SK-N-SH treated with all-trans-retinoic acid at 6 μM for 48 hours (cell line): ENCODE results near the gene OR8G1.

Experiments
- ATAC-seq: fragments of 200-7000 bp; cut with Tn5 transposase; 3 replicates; pipeline ENCODE4 v1.9.1; 2020; ENCODE audit warnings: mild to moderate bottlenecking, moderate library complexity
- ARNTL ChIP-seq: fragments of 450-650 bp; formaldehyde crosslinking; IDR thresholded peaks from 2 replicates; pipeline ENCODE4 v1.5.0; 2020; ENCODE audit warnings: low read depth, mild to moderate bottlenecking, moderate library complexity, borderline replicate concordance
- BACH2 ChIP-seq: fragments of 250-450 bp; sonication (Bioruptor Pico); IDR thresholded peaks from 2 replicates; pipeline ENCODE4 v1.9.0; 2021; ENCODE audit warnings: mild to moderate bottlenecking, borderline replicate concordance
- CREB5 ChIP-seq: fragments of 250-450 bp; sonication (Bioruptor Pico); IDR thresholded peaks from 2 replicates; pipeline ENCODE4 v1.5.1; 2020; ENCODE audit warnings: low read depth, mild to moderate bottlenecking, moderate library complexity
- CSDC2 ChIP-seq: fragments of 250-450 bp; sonication (Bioruptor Pico); IDR thresholded peaks from 2 replicates; pipeline ENCODE4 v1.5.0; 2020; ENCODE audit warnings: mild to moderate bottlenecking, moderate library complexity
- ESRRG ChIP-seq: fragments of 250-450 bp; sonication (Bioruptor Pico); IDR thresholded peaks from 2 replicates; pipeline ENCODE4 v1.6.1; 2021; ENCODE audit warnings: mild to moderate bottlenecking
- GLIS3 ChIP-seq: fragments of 250-450 bp; sonication (Bioruptor Pico); IDR thresholded peaks from 2 replicates; pipeline ENCODE4 v1.5.0; 2020; ENCODE audit warnings: mild to moderate bottlenecking, moderate library complexity
- ISL1 ChIP-seq: fragments of 250-450 bp; sonication (Bioruptor Pico); IDR thresholded peaks from 2 replicates; pipeline ENCODE4 v2.1.2; 2022; ENCODE audit warnings: mild to moderate bottlenecking, moderate library complexity
- OSR1 ChIP-seq: fragments of 250-450 bp; sonication (Bioruptor Pico); IDR thresholded peaks from 2 replicates; pipeline ENCODE4 v1.8.0; 2022; ENCODE audit warnings: moderate library complexity, mild to moderate bottlenecking, inconsistent platforms
- PATZ1 ChIP-seq: fragments of 250-450 bp; sonication (Bioruptor Pico); IDR thresholded peaks from 2 replicates; pipeline ENCODE4 v1.8.0; 2020; ENCODE audit warnings: mild to moderate bottlenecking, moderate library complexity, borderline replicate concordance
- POU6F1 ChIP-seq: fragments of 250-450 bp; sonication (Bioruptor Pico); IDR thresholded peaks from 2 replicates; pipeline ENCODE4 v1.8.0; 2021; ENCODE audit warnings: low read depth, mild to moderate bottlenecking, moderate library complexity, borderline replicate concordance
- PPARA ChIP-seq: fragments of 250-450 bp; sonication (Bioruptor Pico); IDR thresholded peaks from 2 replicates; pipeline ENCODE4 v1.5.0; 2020; ENCODE audit warnings: mild to moderate bottlenecking, borderline replicate concordance
- RARB ChIP-seq: fragments of 250-450 bp; sonication (Bioruptor Pico); IDR thresholded peaks from 2 replicates; pipeline ENCODE4 v1.8.0; 2021; ENCODE audit warnings: mild to moderate bottlenecking, moderate library complexity
- TCF4 ChIP-seq: fragments of 250-450 bp; sonication (Bioruptor Pico); IDR thresholded peaks from 2 replicates; pipeline ENCODE4 v1.8.0; 2021; ENCODE audit warnings: mild to moderate bottlenecking, moderate library complexity, borderline replicate concordance
- TSHZ2 ChIP-seq: fragments of 250-450 bp; sonication (Bioruptor Pico); IDR thresholded peaks from 2 replicates; pipeline ENCODE4 v1.5.0; 2020; ENCODE audit warnings: mild to moderate bottlenecking, moderate library complexity
- ZC3H10 ChIP-seq: fragments of 250-450 bp; sonication (Bioruptor Pico); IDR thresholded peaks from 2 replicates; pipeline ENCODE4 v1.5.1; 2021; ENCODE audit warnings: mild to moderate bottlenecking, moderate library complexity
- ZFP3 ChIP-seq: fragments of 250-450 bp; sonication (Bioruptor Pico); IDR thresholded peaks from 2 replicates; pipeline ENCODE4 v1.5.0; 2020; ENCODE audit warnings: mild to moderate bottlenecking, moderate library complexity
- ZFP30 ChIP-seq: fragments of 450-650 bp; formaldehyde crosslinking; IDR thresholded peaks from 2 replicates; pipeline ENCODE4 v1.5.0; 2022; ENCODE audit warnings: mild to moderate bottlenecking, moderate library complexity
- ZNF565 ChIP-seq: fragments of 450-650 bp; formaldehyde crosslinking; conservative IDR thresholded peaks from 2 replicates; pipeline ENCODE4 v1.5.0; 2020; ENCODE audit warnings: low read depth, mild to moderate bottlenecking, moderate library complexity
- ZNF8 ChIP-seq: fragments of 450-650 bp; formaldehyde crosslinking; IDR thresholded peaks from 2 replicates; pipeline ENCODE4 v1.5.0; 2020; ENCODE audit warnings: mild to moderate bottlenecking, moderate library complexity

Gene OR8G1

GRCh38 chr11:124199702-124200101 is 41.2 kb upstream of the OR8G1 start (continued):
- TF ChIP-seq TCF4 (CRISPR knock-in tag): no peak

- no peak for ATAC-seq
- TF ChIP-seq CSDC2 (CRISPR knock-in tag) (no peak), ZFP3 (no peak), RARB (CRISPR knock-in tag) (no peak), ESRRG (CRISPR knock-in tag) (no peak), ZNF565 (no peak), OSR1 (no peak)
Measured at GRCh38 chr11:124200671-124201070, 40.2 kb upstream of the OR8G1 start.

GRCh38 chr11:124202951-124203350 is 37.9 kb upstream of the OR8G1 start:
- no peak for ATAC-seq
- no peak for TF ChIP-seq CSDC2 (CRISPR knock-in tag)
- TF ChIP-seq PPARA (CRISPR knock-in tag): no peak
- TF ChIP-seq TCF4 (CRISPR knock-in tag): no peak
- no peak for TF ChIP-seq ISL1 (CRISPR knock-in tag)
- no peak for TF ChIP-seq TSHZ2 (CRISPR knock-in tag)
- TF ChIP-seq ZFP3: no peak
- no peak for TF ChIP-seq RARB (CRISPR knock-in tag)
- no peak for TF ChIP-seq POU6F1 (CRISPR knock-in tag)
- TF ChIP-seq PATZ1: no peak
- no peak for TF ChIP-seq ZNF565
- TF ChIP-seq GLIS3: no peak
- no peak for TF ChIP-seq ZNF8 (CRISPR knock-in tag)
- TF ChIP-seq OSR1: no peak
- no peak for TF ChIP-seq ESRRG (CRISPR knock-in tag)
- TF ChIP-seq ZC3H10: no peak
- TF ChIP-seq ARNTL: no peak
- no peak for TF ChIP-seq CREB5 (CRISPR knock-in tag)
- no peak for TF ChIP-seq ZFP30 (CRISPR knock-in tag)

GRCh38 chr11:124204008-124204407 is 36.9 kb upstream of the OR8G1 start:
- no peak for ATAC-seq
- TF ChIP-seq ZNF8 (CRISPR knock-in tag) (no peak), CSDC2 (CRISPR knock-in tag) (no peak), ISL1 (CRISPR knock-in tag) (no peak), BACH2 (CRISPR knock-in tag) (no peak), ZC3H10 (no peak), TSHZ2 (CRISPR knock-in tag) (no peak), OSR1 (no peak), ZFP30 (CRISPR knock-in tag) (no peak), ZNF565 (no peak), RARB (CRISPR knock-in tag) (no peak), PATZ1 (no peak), ZFP3 (no peak), GLIS3 (no peak), POU6F1 (CRISPR knock-in tag) (no peak), CREB5 (CRISPR knock-in tag) (no peak)
